ENCODE data around the gene LRRFIP1.

DNA sequence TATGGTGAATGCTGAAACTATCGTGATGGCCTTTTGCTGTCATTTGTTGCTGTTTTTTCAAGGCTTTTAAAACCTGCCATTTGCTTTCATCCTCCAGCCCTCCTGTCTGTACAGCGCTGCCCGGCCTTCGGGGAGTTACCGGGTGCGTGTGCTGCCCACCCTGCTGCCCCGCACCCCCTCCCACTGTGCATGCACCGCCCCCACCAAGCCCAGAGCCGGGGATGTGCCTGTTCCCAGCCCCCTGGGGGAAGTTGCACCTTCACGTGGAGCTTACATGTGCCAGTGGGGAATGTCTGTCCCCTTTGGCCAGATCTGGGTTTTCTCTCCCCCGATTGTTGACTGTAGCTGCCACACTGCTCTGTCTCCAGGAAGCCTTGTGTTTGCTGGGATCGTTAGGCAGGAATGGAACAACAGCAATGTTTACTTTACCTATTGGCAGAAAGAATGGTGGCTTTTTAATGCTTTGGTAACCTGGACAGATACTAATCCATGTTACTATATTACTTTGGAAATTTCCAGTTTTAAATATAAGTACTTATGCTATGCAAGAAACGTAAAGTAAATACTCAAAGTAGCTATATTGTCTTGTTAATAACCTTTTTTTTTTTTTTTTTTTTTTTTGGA is 106.4 kb downstream of the LRRFIP1 start:
- TF ChIP-seq, protein P1, sequence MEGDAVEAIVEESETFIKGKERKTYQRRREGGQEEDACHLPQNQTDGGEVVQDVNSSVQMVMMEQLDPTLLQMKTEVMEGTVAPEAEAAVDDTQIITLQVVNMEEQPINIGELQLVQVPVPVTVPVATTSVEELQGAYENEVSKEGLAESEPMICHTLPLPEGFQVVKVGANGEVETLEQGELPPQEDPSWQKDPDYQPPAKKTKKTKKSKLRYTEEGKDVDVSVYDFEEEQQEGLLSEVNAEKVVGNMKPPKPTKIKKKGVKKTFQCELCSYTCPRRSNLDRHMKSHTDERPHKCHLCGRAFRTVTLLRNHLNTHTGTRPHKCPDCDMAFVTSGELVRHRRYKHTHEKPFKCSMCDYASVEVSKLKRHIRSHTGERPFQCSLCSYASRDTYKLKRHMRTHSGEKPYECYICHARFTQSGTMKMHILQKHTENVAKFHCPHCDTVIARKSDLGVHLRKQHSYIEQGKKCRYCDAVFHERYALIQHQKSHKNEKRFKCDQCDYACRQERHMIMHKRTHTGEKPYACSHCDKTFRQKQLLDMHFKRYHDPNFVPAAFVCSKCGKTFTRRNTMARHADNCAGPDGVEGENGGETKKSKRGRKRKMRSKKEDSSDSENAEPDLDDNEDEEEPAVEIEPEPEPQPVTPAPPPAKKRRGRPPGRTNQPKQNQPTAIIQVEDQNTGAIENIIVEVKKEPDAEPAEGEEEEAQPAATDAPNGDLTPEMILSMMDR (IDR thresholded peaks at IDR 0.05), result no peak
- TF ChIP-seq EZH2phosphoT487 (IDR thresholded peaks at IDR 0.05) (no peak), EZH2 (IDR thresholded peaks at IDR 0.05) (no peak)

Data from neural progenitor cell (in vitro differentiated cells).